HL-60/S4 treated with phorbol 12-myristate 13-acetate at 8.2 ng/mL for 4 days and 3 days (cell line): ENCODE measurements around the gene ARHGDIB.

Experiments used
- in situ Hi-C: fragments of 300-500 bp; cut with MboI; formaldehyde crosslinking; loops from 2 replicates; pipeline ENCODE4 v1.15.0; 2022; ENCODE audit warnings: low sequenced_read_pairs

ARHGDIB gene

GRCh38 chr12:14958361-14959125 is 2.9 kb downstream of the ARHGDIB start:
- in situ Hi-C loops = loop anchor here (25.0 kb wide), 1 partner anchor 1771 kb away; the partner anchor contains the start of gene EMP1

GRCh38 chr12:14957551-14958168 is 3.7 kb downstream of the ARHGDIB start:
- in situ Hi-C loops = loop anchor here (25.0 kb wide), 1 partner anchor 1770 kb away; the partner anchor contains the start of gene EMP1

- in situ Hi-C loops = loop anchor here (25.0 kb wide), 1 partner anchor 1770 kb away; the partner anchor contains the start of gene EMP1
Measured at GRCh38 chr12:14956905-14957304, 4.5 kb downstream of the ARHGDIB start.

- in situ Hi-C loops = loop anchor here (25.0 kb wide), 1 partner anchor 1769 kb away; the partner anchor contains the start of gene EMP1
Measured at GRCh38 chr12:14956024-14956891, 5.1 kb downstream of the ARHGDIB start.

- in situ Hi-C loops = loop anchor here (25.0 kb wide), 1 partner anchor 1767 kb away; the partner anchor contains the start of gene EMP1
Measured at GRCh38 chr12:14954269-14954668, 7.1 kb downstream of the ARHGDIB start.

- in situ Hi-C loops = loop anchor here (25.0 kb wide), 1 partner anchor 1766 kb away; the partner anchor contains the start of gene EMP1
Measured at GRCh38 chr12:14953752-14954151, 7.6 kb downstream of the ARHGDIB start.

- in situ Hi-C loops = loop anchor here (25.0 kb wide), 1 partner anchor 1765 kb away; the partner anchor contains the start of gene EMP1
Measured at GRCh38 chr12:14952299-14952921, 9.0 kb downstream of the ARHGDIB start.

GRCh38 chr12:14951851-14952250 is 9.6 kb downstream of the ARHGDIB start:
- in situ Hi-C loops = loop anchor here (25.0 kb wide), 1 partner anchor 1765 kb away; the partner anchor contains the start of gene EMP1

- in situ Hi-C loops = loop anchor here (25.0 kb wide), 1 partner anchor 1764 kb away; the partner anchor contains the start of gene EMP1
Measured at GRCh38 chr12:14950982-14951746, 10.2 kb downstream of the ARHGDIB start.

GRCh38 chr12:14950421-14950820 is 11.0 kb downstream of the ARHGDIB start:
- in situ Hi-C loops = loop anchor here (25.0 kb wide), 1 partner anchor 1763 kb away; the partner anchor contains the start of gene EMP1

GRCh38 chr12:14949631-14950030 is 11.8 kb downstream of the ARHGDIB start:
- in situ Hi-C loops = loop anchor here (25.0 kb wide), 1 partner anchor 1762 kb away; the partner anchor contains the start of gene EMP1

GRCh38 chr12:14948672-14949071 is 12.7 kb downstream of the ARHGDIB start:
- in situ Hi-C loops = no loop called here

- in situ Hi-C loops = no loop called here
Measured at GRCh38 chr12:14946861-14947260, 14.5 kb downstream of the ARHGDIB start.

- in situ Hi-C loops = no loop called here
Measured at GRCh38 chr12:14946162-14946561, 15.2 kb downstream of the ARHGDIB start.

- in situ Hi-C loops = no loop called here
Measured at GRCh38 chr12:14942196-14942931, 19.0 kb downstream of the ARHGDIB start.

GRCh38 chr12:14941369-14941768 is 20.0 kb downstream of the ARHGDIB start:
- in situ Hi-C loops = no loop called here

GRCh38 chr12:14938301-14938700 is 23.1 kb downstream of the ARHGDIB start, which contains the start of gene ERP27:
Gene ERP27 (minus strand): TSS chr12:14938537. CDS start chr12:14938508, 29 bp downstream.
- in situ Hi-C loops = no loop called here

GRCh38 chr12:14937689-14938088 is 23.7 kb downstream of the ARHGDIB start:
- in situ Hi-C loops = no loop called here
